CD14-positive monocyte (primary cell): ENCODE measurements around the gene CPNE2. TPM values are rescaled to one million over a fixed set of nuclear protein-coding genes. Genes with fewer than 3 reads are reported as not detected.

Experiments used
- DNase-seq, 3 donors: peaks; one replicate each; pipeline ENCODE4 v3.0.0-alpha.2; 2011 to 2022
- H2AFZ ChIP-seq: 2 replicates; pipeline ENCODE4 v1.6.0; 2012; ENCODE audit warnings: mild to moderate bottlenecking, low read depth, low read length, inconsistent platforms; ENCODE audit not compliant: insufficient read depth, poor library complexity, severe bottlenecking
- H3K27ac ChIP-seq, 2 donors: 1 replicate in 1 of 2; 2 replicates in 1 of 2; pipeline ENCODE4 v1.5.1; 2012 to 2013; ENCODE audit warnings: low read length in 2 of 2, control low read depth in 1 of 2, inconsistent platforms in 1 of 2, low read depth in 1 of 2, mild to moderate bottlenecking in 1 of 2
- H3K27me3 ChIP-seq, 2 donors: one replicate each; pipeline versions ENCODE4 v1.6.0 to v1.6.1; 2011 to 2013; ENCODE audit warnings: low read length in 2 of 2; ENCODE audit not compliant: control insufficient read depth in 2 of 2, insufficient read depth in 2 of 2
- H3K36me3 ChIP-seq, 2 donors: replicated peaks in 1 of 2; 1 replicate in 1 of 2; 2 replicates in 1 of 2; pipeline versions ENCODE4 v1.5.1 to v1.6.1; 2012 to 2013; ENCODE audit warnings: low read length in 2 of 2, control low read depth in 1 of 2, inconsistent platforms in 1 of 2, mild to moderate bottlenecking in 1 of 2; ENCODE audit not compliant: insufficient read depth in 2 of 2, control insufficient read depth in 1 of 2
- H3K4me1 ChIP-seq, 2 donors: 1 replicate in 1 of 2; 2 replicates in 1 of 2; pipeline versions ENCODE4 v1.5.1 to v1.6.1; 2012 to 2013; ENCODE audit warnings: low read length in 2 of 2, control low read depth in 1 of 2, inconsistent platforms in 1 of 2, mild to moderate bottlenecking in 1 of 2, moderate library complexity in 1 of 2; ENCODE audit not compliant: insufficient read depth in 2 of 2, control insufficient read depth in 1 of 2
- H3K4me2 ChIP-seq: replicated peaks from 2 replicates; pipeline ENCODE3; 2012; ENCODE audit warnings: low read length, moderate library complexity, mild to moderate bottlenecking; ENCODE audit not compliant: poor library complexity, severe bottlenecking; ENCODE audit errors: extremely low read depth
- H3K4me3 ChIP-seq, 3 experiments: fragments of 200-600 bp in 1 of 3; sonication (generic) in 1 of 3; replicated peaks in 1 of 3; 1 replicate in 2 of 3; 2 replicates in 1 of 3; pipeline ENCODE4 v1.5.1; 2011 to 2013; ENCODE audit warnings: low read length in 3 of 3, mild to moderate bottlenecking in 3 of 3, control low read depth in 2 of 3, low read depth in 2 of 3, inconsistent platforms in 1 of 3, moderate library complexity in 1 of 3
- H3K79me2 ChIP-seq: 2 replicates; pipeline ENCODE4 v1.6.0; 2012; ENCODE audit warnings: mild to moderate bottlenecking, control low read depth, inconsistent platforms, low read length, moderate library complexity; ENCODE audit not compliant: insufficient read depth
- H3K9ac ChIP-seq: 2 replicates; pipeline ENCODE4 v1.6.0; 2017; ENCODE audit warnings: low read length, mild to moderate bottlenecking; ENCODE audit not compliant: insufficient read depth, poor library complexity, severe bottlenecking
- H3K9me3 ChIP-seq, 2 donors: replicated peaks in 1 of 2; 1 replicate in 1 of 2; 2 replicates in 1 of 2; pipeline versions ENCODE4 v1.5.1 to v1.6.1; 2012 to 2013; ENCODE audit warnings: low read length in 2 of 2, control low read depth in 1 of 2; ENCODE audit not compliant: control insufficient read depth in 1 of 2, insufficient read depth in 1 of 2
- H4K20me1 ChIP-seq: 2 replicates; pipeline ENCODE4 v1.6.0; 2012; ENCODE audit warnings: mild to moderate bottlenecking, low read length, control low read depth, moderate library complexity; ENCODE audit not compliant: insufficient read depth
- H3K27ac Mint-ChIP-seq, 7 donors: one replicate each; pipeline ENCODE4 v1.8.0; 2020; ENCODE audit warnings: mild to moderate bottlenecking in 7 of 7, mixed read lengths in 7 of 7, moderate library complexity in 6 of 7, inconsistent platforms in 2 of 7
- H3K27me3 Mint-ChIP-seq, 3 donors: one replicate each; pipeline ENCODE4 v1.8.0; 2021 to 2022; ENCODE audit warnings: low read depth in 3 of 3, mild to moderate bottlenecking in 3 of 3, mixed read lengths in 3 of 3, moderate library complexity in 3 of 3, inconsistent platforms in 1 of 3
- H3K36me3 Mint-ChIP-seq, 2 donors: one replicate each; pipeline ENCODE4 v1.8.0; 2020; ENCODE audit warnings: mixed read lengths in 2 of 2, inconsistent platforms in 1 of 2, mild to moderate bottlenecking in 1 of 2
- H3K4me1 Mint-ChIP-seq: one replicate; pipeline ENCODE4 v1.8.0; 2020; ENCODE audit warnings: mild to moderate bottlenecking, mixed read lengths
- H3K4me3 Mint-ChIP-seq, 2 donors: one replicate each; pipeline ENCODE4 v1.8.0; 2020; ENCODE audit warnings: mild to moderate bottlenecking in 2 of 2, mixed read lengths in 2 of 2, moderate library complexity in 1 of 2
- H3K9me3 Mint-ChIP-seq, 7 donors: one replicate each; pipeline ENCODE4 v1.8.0; 2020 to 2022; ENCODE audit warnings: mixed read lengths in 7 of 7, mild to moderate bottlenecking in 6 of 7, moderate library complexity in 6 of 7, inconsistent platforms in 2 of 7
- CTCF ChIP-seq: fragments of 200-600 bp; IDR thresholded peaks from one replicate; pipeline ENCODE4 v1.8.0; 2022; ENCODE audit warnings: antibody characterized with exemption, mild to moderate bottlenecking
- WGBS: methylation state at CpG from one replicate; pipeline ENCODE4 v1.1.5; 2013; ENCODE audit warnings: missing lambda C conversion rate; ENCODE audit not compliant: insufficient coverage; 5-methylcytosine and 5-hydroxymethylcytosine counted together
- intact Hi-C, 2 donors: fragments of 100-400 bp; cut with micrococcal nuclease; formaldehyde crosslinking; loops; one replicate each; pipeline versions ENCODE4 v1.15.0 to v1.15.1; 2023
- polyA plus RNA-seq, 3 donors: library from polyadenylated mRNA; depleted of rRNA in 1 of 3; unstranded in 2 of 3; stranded (reverse) in 1 of 3; fragments of 300-500 nt in 2 of 3; fragments of >200 nt in 1 of 3; fragmentation: Illumina TruSeq in 2 of 3; gene quantifications; 1 replicate in 2 of 3; 2 replicates in 1 of 3; pipeline ENCODE4 v1.2.3, GENCODE V29; 2012 to 2021

CPNE2 gene
- polyA plus RNA-seq, 3 donors = 18.3 to 68.8 (median 23.9) TPM

- no peak overlapping the region for H2AFZ ChIP-seq
- 100% methylated on average over 1 of the region's 4 CpGs for WGBS
- H3K36me3 Mint-ChIP-seq = peaks cover 34 to 64% of the 10 kb centered on the region in 2 donors
- no peaks in the 10 kb centered on the region for H3K9me3 Mint-ChIP-seq
- no peak overlapping the region for H3K4me3 ChIP-seq
- intact Hi-C loops = no loop called here
- H3K4me3 Mint-ChIP-seq = no peak overlapping the region
- peaks cover 55% of the 10 kb centered on the region for H3K79me2 ChIP-seq
- no peak overlapping the region for H3K4me2 ChIP-seq
- H4K20me1 ChIP-seq = peaks cover 38% of the 10 kb centered on the region
- peaks cover 36 to 50% of the 10 kb centered on the region in 2 donors for H3K36me3 ChIP-seq
- peaks cover 0 to 2% (median 0%) of the 10 kb centered on the region in 3 donors for H3K27me3 Mint-ChIP-seq
- no peaks in the 10 kb centered on the region for H3K9me3 ChIP-seq
- peak overlapping the region in 1 of 2 donors; percentile 14 for H3K27ac ChIP-seq
- peaks cover 4% of the 10 kb centered on the region in 2 donors for H3K4me1 ChIP-seq
- H3K9ac ChIP-seq = peak overlapping the region; percentile 4
- H3K27ac Mint-ChIP-seq = peak overlapping the region in 2 of 7 donors; percentile 51 to 63
- H3K27me3 ChIP-seq = no peaks in the 10 kb centered on the region
- no peak for TF ChIP-seq CTCF
- DNase-seq = no peak
- H3K4me1 Mint-ChIP-seq = peaks cover 15% of the 10 kb centered on the region
Observed at GRCh38 chr16:57110937-57111336, 18.6 kb downstream of the CPNE2 start.

- no peak overlapping the region for H2AFZ ChIP-seq
- peak overlapping the region in 2 of 7 donors; percentile 36 to 63 for H3K27ac Mint-ChIP-seq
- no peaks in the 10 kb centered on the region for H3K27me3 ChIP-seq
- H3K27ac ChIP-seq = no peak overlapping the region
- H3K9ac ChIP-seq = no peak overlapping the region
- no peak overlapping the region for H3K4me3 ChIP-seq
- H3K4me1 Mint-ChIP-seq = peaks cover 12% of the 10 kb centered on the region
- no peak overlapping the region for H3K4me2 ChIP-seq
- H3K4me3 Mint-ChIP-seq = no peak overlapping the region
- H3K4me1 ChIP-seq = peaks cover 4% of the 10 kb centered on the region in 2 donors
- peaks cover 39 to 69% of the 10 kb centered on the region in 2 donors for H3K36me3 Mint-ChIP-seq
- H3K9me3 ChIP-seq = no peaks in the 10 kb centered on the region
- H3K79me2 ChIP-seq = peaks cover 51% of the 10 kb centered on the region
- no peak for DNase-seq
- H4K20me1 ChIP-seq = peaks cover 33% of the 10 kb centered on the region
- no peak for TF ChIP-seq CTCF
- no peaks in the 10 kb centered on the region for H3K9me3 Mint-ChIP-seq
- peaks cover 41 to 55% of the 10 kb centered on the region in 2 donors for H3K36me3 ChIP-seq
- WGBS = no CpG with 5 or more reads among the region's 2 CpGs
- intact Hi-C loops = no loop called here
- H3K27me3 Mint-ChIP-seq = peaks cover 0 to 2% (median 0%) of the 10 kb centered on the region in 3 donors
Observed at GRCh38 chr16:57111420-57111819, 19.0 kb downstream of the CPNE2 start.
